KMS-11 (cell line): ENCODE data around the gene NCKAP5.

Source experiments
- H2AFZ ChIP-seq: fragments of 200-600 bp; sonication (generic); 2 replicates; pipeline ENCODE4 v1.6.1; 2016; ENCODE audit warnings: antibody characterized with exemption, mixed run types, low read depth
- H3K27ac ChIP-seq: fragments of 200-600 bp; sonication (generic); 2 replicates; pipeline ENCODE4 v1.6.1; 2016; ENCODE audit warnings: mild to moderate bottlenecking, mixed run types
- H3K27me3 ChIP-seq: fragments of 200-600 bp; sonication (generic); 2 replicates; pipeline ENCODE4 v1.6.1; 2017; ENCODE audit warnings: mild to moderate bottlenecking, low read depth, mixed run types, moderate library complexity; ENCODE audit not compliant: insufficient read depth
- H3K36me3 ChIP-seq: fragments of 200-600 bp; sonication (generic); 2 replicates; pipeline ENCODE4 v1.6.1; 2017; ENCODE audit warnings: mild to moderate bottlenecking, mixed run types; ENCODE audit not compliant: insufficient read depth
- H3K4me1 ChIP-seq: fragments of 200-600 bp; sonication (generic); 2 replicates; pipeline ENCODE4 v1.6.1; 2016; ENCODE audit warnings: mild to moderate bottlenecking, low read depth, mixed run types; ENCODE audit not compliant: poor library complexity, severe bottlenecking
- H3K4me2 ChIP-seq: fragments of 200-600 bp; sonication (generic); 2 replicates; pipeline ENCODE4 v1.7.0; 2016; ENCODE audit warnings: mild to moderate bottlenecking, mixed run types
- H3K4me3 ChIP-seq: fragments of 200-600 bp; sonication (generic); IDR thresholded peaks from 2 replicates; pipeline ENCODE4 v1.6.1; 2017; ENCODE audit warnings: low read depth, low read length, mixed read lengths; ENCODE audit not compliant: insufficient read depth
- H3K79me2 ChIP-seq: fragments of 200-600 bp; sonication (generic); 2 replicates; pipeline ENCODE4 v1.6.1; 2016; ENCODE audit warnings: low read depth, mixed run types; ENCODE audit not compliant: insufficient read depth
- H3K9ac ChIP-seq: fragments of 200-600 bp; sonication (generic); 2 replicates; pipeline ENCODE4 v1.6.1; 2016; ENCODE audit warnings: mild to moderate bottlenecking, mixed run types
- H4K20me1 ChIP-seq: fragments of 200-600 bp; sonication (generic); 2 replicates; pipeline ENCODE4 v1.6.1; 2016; ENCODE audit warnings: mild to moderate bottlenecking, mixed run types; ENCODE audit not compliant: insufficient read depth
- TF ChIP-seq, protein P1 (sequence below): fragments of 200-600 bp; sonication (generic); conservative IDR thresholded peaks from 2 replicates; pipeline ENCODE4 v1.6.1; 2017; ENCODE audit warnings: low read depth, mild to moderate bottlenecking, antibody characterized with exemption, low read length, moderate library complexity, mixed read lengths

Gene NCKAP5

DNA sequence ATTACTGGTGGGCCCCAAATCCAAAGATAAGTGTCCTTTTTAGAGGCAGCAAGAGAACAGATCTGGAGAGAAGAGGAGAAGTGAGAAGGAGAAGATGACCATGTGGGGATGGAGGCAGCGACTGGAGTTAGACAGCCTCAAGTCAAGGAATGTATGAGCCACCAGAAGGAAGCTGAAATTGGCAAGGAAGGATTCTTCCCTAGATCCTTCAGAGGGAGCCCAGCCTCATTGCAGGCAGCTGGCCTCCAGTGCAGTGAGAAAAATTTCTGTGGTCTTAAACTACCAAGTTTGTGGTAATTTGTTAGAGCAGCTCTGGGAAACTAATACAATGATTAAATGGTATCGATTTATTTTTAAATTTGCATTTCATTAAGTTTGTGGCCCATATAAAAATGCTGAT, 167.9 kb downstream of the NCKAP5 start:
- no peak overlapping the region for H3K27ac ChIP-seq

DNA sequence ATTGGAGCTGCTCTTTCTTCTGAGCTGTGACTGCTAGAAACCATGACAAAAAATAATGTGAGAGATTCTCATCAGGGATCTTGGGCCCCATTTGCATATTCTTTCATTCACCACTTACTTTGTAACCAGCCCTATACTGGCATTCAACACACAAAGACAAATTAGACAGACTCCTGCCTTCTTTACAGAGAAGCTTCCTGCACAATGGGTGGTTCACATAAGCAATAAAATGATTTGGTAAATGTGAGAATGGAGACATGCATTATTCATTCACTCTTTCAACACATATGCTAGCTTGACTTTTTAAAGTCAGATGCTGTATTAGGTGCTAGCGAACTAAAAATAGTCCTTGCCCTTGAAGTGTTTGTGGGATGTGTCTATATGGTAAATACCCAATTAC, 174.4 kb downstream of the NCKAP5 start:
- Histone ChIP-seq H3K27me3 (no peaks in the 10 kb centered on the region), H3K4me2 (no peak overlapping the region), H3K27ac (no peak overlapping the region), H4K20me1 (no peaks in the 10 kb centered on the region), H2AFZ (no peak overlapping the region), H3K4me1 (no peaks in the 10 kb centered on the region), H3K79me2 (no peaks in the 10 kb centered on the region), H3K4me3 (no peak overlapping the region), H3K36me3 (no peaks in the 10 kb centered on the region), H3K9ac (no peak overlapping the region)
- TF ChIP-seq, protein P1, sequence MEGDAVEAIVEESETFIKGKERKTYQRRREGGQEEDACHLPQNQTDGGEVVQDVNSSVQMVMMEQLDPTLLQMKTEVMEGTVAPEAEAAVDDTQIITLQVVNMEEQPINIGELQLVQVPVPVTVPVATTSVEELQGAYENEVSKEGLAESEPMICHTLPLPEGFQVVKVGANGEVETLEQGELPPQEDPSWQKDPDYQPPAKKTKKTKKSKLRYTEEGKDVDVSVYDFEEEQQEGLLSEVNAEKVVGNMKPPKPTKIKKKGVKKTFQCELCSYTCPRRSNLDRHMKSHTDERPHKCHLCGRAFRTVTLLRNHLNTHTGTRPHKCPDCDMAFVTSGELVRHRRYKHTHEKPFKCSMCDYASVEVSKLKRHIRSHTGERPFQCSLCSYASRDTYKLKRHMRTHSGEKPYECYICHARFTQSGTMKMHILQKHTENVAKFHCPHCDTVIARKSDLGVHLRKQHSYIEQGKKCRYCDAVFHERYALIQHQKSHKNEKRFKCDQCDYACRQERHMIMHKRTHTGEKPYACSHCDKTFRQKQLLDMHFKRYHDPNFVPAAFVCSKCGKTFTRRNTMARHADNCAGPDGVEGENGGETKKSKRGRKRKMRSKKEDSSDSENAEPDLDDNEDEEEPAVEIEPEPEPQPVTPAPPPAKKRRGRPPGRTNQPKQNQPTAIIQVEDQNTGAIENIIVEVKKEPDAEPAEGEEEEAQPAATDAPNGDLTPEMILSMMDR, result no peak

More for the DNA sequence above, 167.9 kb downstream of the NCKAP5 start:
- H3K4me2 ChIP-seq, result no peak overlapping the region
- H3K36me3 ChIP-seq, result no peaks in the 10 kb centered on the region
- TF ChIP-seq, protein P1, result no peak
- H3K27me3 ChIP-seq, result no peaks in the 10 kb centered on the region
- no peaks in the 10 kb centered on the region for H3K79me2 ChIP-seq
- no peak overlapping the region for H3K9ac ChIP-seq
- no peak overlapping the region for H3K4me3 ChIP-seq
- peaks cover 5% of the 10 kb centered on the region for H3K4me1 ChIP-seq
- H2AFZ ChIP-seq, result no peak overlapping the region
- no peaks in the 10 kb centered on the region for H4K20me1 ChIP-seq

DNA sequence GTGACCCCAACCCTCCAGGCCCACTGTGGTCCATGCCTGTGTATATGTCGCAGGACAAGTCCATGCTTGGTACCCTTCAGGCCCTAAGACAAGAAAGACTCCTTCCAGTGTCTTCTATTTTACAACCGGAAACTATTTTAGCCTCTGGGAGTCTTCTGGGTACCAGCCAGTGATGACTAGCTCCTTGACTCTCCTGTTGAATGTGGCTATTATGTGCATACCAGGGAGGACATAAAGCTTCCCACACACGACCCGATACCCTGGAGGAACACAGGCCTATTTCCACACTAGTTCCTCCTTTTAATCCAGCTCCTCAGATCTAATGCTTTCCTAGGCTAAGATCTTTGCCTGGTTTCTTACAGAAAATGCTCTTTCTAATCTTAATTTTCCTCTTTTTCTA, 178.1 kb downstream of the NCKAP5 start:
- H3K4me2 ChIP-seq, result no peak overlapping the region
- H3K4me1 ChIP-seq, result no peaks in the 10 kb centered on the region
- H3K9ac ChIP-seq, result no peak overlapping the region
- no peak overlapping the region for H3K4me3 ChIP-seq
- TF ChIP-seq, protein P1, result no peak
- H3K36me3 ChIP-seq, result no peaks in the 10 kb centered on the region
- H3K79me2 ChIP-seq, result no peaks in the 10 kb centered on the region
- H3K27me3 ChIP-seq, result no peaks in the 10 kb centered on the region
- H4K20me1 ChIP-seq, result no peaks in the 10 kb centered on the region
- H3K27ac ChIP-seq, result no peak overlapping the region
- H2AFZ ChIP-seq, result no peak overlapping the region

DNA sequence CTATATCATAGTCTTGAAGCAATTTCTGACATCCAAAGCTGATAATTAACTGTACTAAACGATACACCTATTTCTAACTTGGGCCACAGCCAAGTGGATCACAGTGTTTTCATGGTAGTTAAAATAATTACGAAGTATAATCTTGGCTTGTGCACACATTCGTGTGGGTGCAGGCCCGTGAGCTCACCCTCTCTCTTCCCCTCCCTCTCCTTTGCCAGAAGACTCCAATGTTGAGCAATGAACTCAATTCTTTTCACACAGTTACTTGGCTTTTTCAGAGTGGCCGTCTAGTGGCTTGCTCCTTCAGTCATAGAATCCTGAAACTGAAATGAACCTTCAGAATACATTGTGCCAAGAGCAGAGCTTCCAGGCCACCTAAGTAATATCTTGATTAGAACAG, 178.7 kb downstream of the NCKAP5 start:
- Histone ChIP-seq H3K4me1 (no peaks in the 10 kb centered on the region), H3K4me2 (no peak overlapping the region), H3K79me2 (no peaks in the 10 kb centered on the region), H3K36me3 (no peaks in the 10 kb centered on the region), H2AFZ (no peak overlapping the region), H4K20me1 (no peaks in the 10 kb centered on the region), H3K27ac (no peak overlapping the region), H3K27me3 (no peaks in the 10 kb centered on the region), H3K4me3 (no peak overlapping the region), H3K9ac (no peak overlapping the region)
- TF ChIP-seq, protein P1, result no peak
